K562 (cell line): ENCODE data around the gene RNF214. TPM values are rescaled to one million over a fixed set of nuclear protein-coding genes. Genes with fewer than 3 reads are reported as not detected.

Experiments
- ATAC-seq: fragments of 200-7000 bp; cut with Tn5 transposase; 3 replicates; pipeline ENCODE4 v1.9.1; 2020; ENCODE audit warnings: moderate library complexity
- BruUV-seq: library from RNA; stranded (reverse); fragments of 400-500 nt; replicated peaks from 2 replicates; lab custom pipeline; 2021; lab: Mats Ljungman, UMichigan
- CTCF ChIA-PET: fragments of 300-600 bp; formaldehyde crosslinking; extraction: SDS; loops from one replicate; lab custom pipeline; 2021; ENCODE audit warnings: low intra/inter-chr PET ratio; lab: Yijun Ruan, JAX
- POLR2A ChIA-PET: fragments of 300-600, 350-650 bp; sonication (Branson Sonifier 250); formaldehyde crosslinking; extraction: SDS; loops from one replicate; lab custom pipeline; 2021; ENCODE audit warnings: antibody characterized with exemption, inconsistent platforms; lab: Yijun Ruan, JAX
- DNase-seq, 4 experiments: peaks; one replicate each; pipeline versions ENCODE4 v3.0.0 to v3.0.0-alpha.2; 2011 to 2018; ENCODE audit warnings: low spot score in 3 of 4, mixed read lengths in 3 of 4; ENCODE audit errors: extremely low read depth in 1 of 4
- FAIRE-seq: peaks from 2 replicates; lab custom pipeline; 2011; peaks lifted over from hg19 to GRCh38; lab: Jason Lieb, UNC
- H2AFZ ChIP-seq: 2 replicates; pipeline ENCODE4 v1.6.0; 2011; ENCODE audit warnings: low read depth, low read length, control low read depth, inconsistent platforms
- H3K27ac ChIP-seq: fragments of 200-600 bp; 3 replicates; pipeline ENCODE4 v1.8.0; 2011; ENCODE audit warnings: low read depth, mild to moderate bottlenecking, control low read depth, inconsistent platforms, low read length, moderate library complexity, mixed read lengths; ENCODE audit errors: extremely low read depth
- H3K27me3 ChIP-seq, 2 experiments: fragments of 300-600 bp in 1 of 2; 2 replicates in 1 of 2; 3 replicates in 1 of 2; pipeline versions ENCODE4 v1.6.0 to v1.8.0; 2011; ENCODE audit warnings: inconsistent platforms in 2 of 2, low read length in 2 of 2, mild to moderate bottlenecking in 1 of 2, mixed read lengths in 1 of 2, moderate library complexity in 1 of 2; ENCODE audit not compliant: control insufficient read depth in 2 of 2, insufficient read depth in 2 of 2
- H3K36me3 ChIP-seq: fragments of 300-600 bp; 3 replicates; pipeline ENCODE4 v1.8.0; 2011; ENCODE audit warnings: mild to moderate bottlenecking, low read length, inconsistent platforms; ENCODE audit not compliant: control insufficient read depth, insufficient read depth
- H3K4me1 ChIP-seq, 2 experiments: fragments of 200-600 bp in 1 of 2; replicated peaks in 1 of 2; 2 replicates in 1 of 2; 3 replicates in 1 of 2; pipeline versions ENCODE4 v1.5.1 to v1.8.0; 2011; ENCODE audit warnings: inconsistent platforms in 2 of 2, low read length in 2 of 2, mild to moderate bottlenecking in 1 of 2, mixed read lengths in 1 of 2, moderate library complexity in 1 of 2; ENCODE audit not compliant: control insufficient read depth in 2 of 2, insufficient read depth in 2 of 2
- H3K4me2 ChIP-seq: 2 replicates; pipeline ENCODE4 v1.6.1; 2011; ENCODE audit warnings: low read length, control low read depth, inconsistent platforms, mixed read lengths; ENCODE audit not compliant: insufficient read depth
- H3K4me3 ChIP-seq: fragments of 200-600 bp; sonication (generic), shearing (Covaris generic); 2 replicates; pipeline ENCODE4 v1.5.1; 2016; ENCODE audit warnings: control low read depth, inconsistent platforms
- H3K79me2 ChIP-seq: fragments of 200-600 bp; 3 replicates; pipeline ENCODE4 v1.8.0; 2011; ENCODE audit warnings: low read length, inconsistent platforms; ENCODE audit not compliant: control insufficient read depth, insufficient read depth
- H3K9ac ChIP-seq, 2 experiments: 2 replicates each; pipeline versions ENCODE4 v1.6.0 to v1.6.1; 2011; ENCODE audit warnings: low read depth in 2 of 2, low read length in 2 of 2, control low read depth in 1 of 2, inconsistent platforms in 1 of 2, mild to moderate bottlenecking in 1 of 2, mixed read lengths in 1 of 2; ENCODE audit not compliant: insufficient read depth in 1 of 2
- H3K9me1 ChIP-seq: one replicate; pipeline ENCODE4 v1.6.0; 2011; ENCODE audit warnings: inconsistent platforms, mild to moderate bottlenecking, low read length, moderate library complexity; ENCODE audit not compliant: control insufficient read depth, insufficient read depth
- H3K9me3 ChIP-seq: replicated peaks from 2 replicates; pipeline ENCODE4 v1.5.1; 2011; ENCODE audit warnings: low read depth, low read length, inconsistent platforms; ENCODE audit not compliant: control insufficient read depth, insufficient read depth
- H4K20me1 ChIP-seq: replicated peaks from 2 replicates; pipeline ENCODE4 v1.6.1; 2011; ENCODE audit warnings: low read length, inconsistent platforms, mixed read lengths; ENCODE audit not compliant: control insufficient read depth, insufficient read depth
- ARID1B ChIP-seq: fragments of 450-650 bp; IDR thresholded peaks from 2 replicates; pipeline ENCODE4 v1.6.1; 2016; ENCODE audit warnings: antibody characterized with exemption, mild to moderate bottlenecking, inconsistent platforms
- CBFA2T3 ChIP-seq: fragments of 450-650 bp; IDR thresholded peaks from 2 replicates; pipeline ENCODE4 v1.6.1; 2017
- DPF2 ChIP-seq: fragments of 450-650 bp; IDR thresholded peaks from 2 replicates; pipeline ENCODE4 v1.6.1; 2016
- MAFK ChIP-seq: IDR thresholded peaks from 2 replicates; pipeline ENCODE4 v1.6.1; 2011; ENCODE audit warnings: low read length, improper control_type of control experiment
- TCF3 ChIP-seq: sonication (generic); formaldehyde crosslinking; IDR thresholded peaks from 2 replicates; pipeline ENCODE4 v1.4.0; 2020; ENCODE audit warnings: mild to moderate bottlenecking, missing genetic modification reagents
- ZNF197 ChIP-seq: fragments of 200-800 bp; sonication (Bioruptor generic); IDR thresholded peaks from 2 replicates; pipeline ENCODE4 v1.6.1; 2016; ENCODE audit warnings: low read depth, missing genetic modification characterization, missing compliant biosample characterization
- WGBS: fragments of 100-300 bp; shearing (Covaris generic); methylation state at CpG from one replicate; pipeline ENCODE4 v1.1.6; 2016; ENCODE audit warnings: low coverage, mixed read lengths; ENCODE audit not compliant: insufficient coverage; ENCODE audit errors: missing lambda C conversion rate; 5-methylcytosine and 5-hydroxymethylcytosine counted together
- in situ Hi-C: fragments of 300-500 bp; cut with MboI; formaldehyde crosslinking; loops from 4 replicates; pipeline ENCODE4 v1.15.0; 2018; ENCODE audit warnings: inconsistent platforms, mixed read lengths
- intact Hi-C: fragments of 100-400 bp; cut with micrococcal nuclease; formaldehyde crosslinking; loops from 2 replicates; pipeline ENCODE4 v1.14.2; 2022
- polyA plus RNA-seq, 8 experiments: library from polyadenylated mRNA; depleted of rRNA in 4 of 8; stranded (reverse) in 5 of 8; unstranded in 3 of 8; fragments of >200 nt; fragmentation: Nextera tagmentation in 2 of 8; fragmentation: Illumina TruSeq in 1 of 8; extraction: Ambion mirVana in 2 of 8; extraction: Trizol in 1 of 8; gene quantifications; 2 replicates each; pipeline versions ENCODE4 v1.2.1 to v1.2.3, GENCODE V29; 2011 to 2014; ENCODE audit warnings: inconsistent platforms in 1 of 8, missing spikeins in 1 of 8
- total RNA-seq, 7 experiments: library from RNA; depleted of rRNA in 6 of 7; stranded (reverse); fragments of >200 nt in 6 of 7; fragmentation: Illumina TruSeq in 2 of 7; extraction: Trizol in 2 of 7; gene quantifications; 2 replicates each; pipeline versions ENCODE4 v1.2.1 to v1.2.3, GENCODE V29; 2011 to 2021; ENCODE audit warnings: low replicate concordance in 1 of 7
- TF ChIP-seq, protein P1 (sequence below): sonication (generic); formaldehyde crosslinking; IDR thresholded peaks from 2 replicates; pipeline ENCODE4 v1.8.0; 2022; ENCODE audit warnings: mild to moderate bottlenecking, missing genetic modification reagents
- TF ChIP-seq, protein P2 (sequence below): fragments of 450-650 bp; IDR thresholded peaks from 2 replicates; pipeline ENCODE4 v1.6.1; 2017; ENCODE audit warnings: antibody characterized with exemption, mild to moderate bottlenecking
- TF ChIP-seq, protein P3 (sequence below): fragments of 450-650 bp; IDR thresholded peaks from 2 replicates; pipeline ENCODE4 v1.6.1; 2018; ENCODE audit not compliant: partially characterized antibody

The RNF214 gene
- total and polyA plus RNA-seq, 9 of the 15 experiments (the other 6 are each of a cell fraction or from before 2014, with no cell fraction given): 6.6 to 24.8 (median 11.9) TPM

DNA sequence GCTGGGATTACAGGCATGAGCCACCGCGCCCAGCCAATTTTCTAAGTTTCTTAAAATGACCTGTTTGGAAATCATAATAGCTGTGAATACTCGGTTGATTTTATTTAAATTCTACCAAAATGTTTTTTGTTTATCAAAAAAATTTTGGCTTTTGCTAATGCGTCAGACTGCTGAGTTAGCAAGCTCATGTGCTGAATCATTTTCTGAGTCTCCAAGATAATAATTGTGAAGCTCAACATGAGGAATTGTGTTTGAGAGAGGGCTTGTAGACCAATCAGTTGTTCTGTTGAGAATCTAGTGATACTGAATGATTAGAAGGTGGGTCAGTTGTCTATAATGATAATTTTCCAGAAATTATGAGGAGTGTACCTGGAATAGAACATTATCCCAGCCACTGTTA is 15.9 kb downstream of the RNF214 start:
- no peak overlapping the region for H2AFZ ChIP-seq
- no peak overlapping the region for H3K9ac ChIP-seq
- peak; percentile 58; the same call in 2 of the 3 replicates for ATAC-seq
- peaks cover 59% of the 10 kb centered on the region for H3K36me3 ChIP-seq
- no peaks in the 10 kb centered on the region for H3K9me3 ChIP-seq
- no peak for FAIRE-seq
- no peaks in the 10 kb centered on the region for H3K9me1 ChIP-seq
- in situ Hi-C loops (loop anchor here (25.0 kb wide), 1 partner anchor 736 kb away; no protein-coding TSS in a partner anchor), intact Hi-C loops (no loop called here)
- H3K4me2 ChIP-seq: no peak overlapping the region
- H3K4me1 ChIP-seq: peaks cover 0 to 5% of the 10 kb centered on the region in 2 experiments; a peak in 2 of 5 replicates
- no peaks in the 10 kb centered on the region for H3K79me2 ChIP-seq
- 60% methylated on average over 4 of the region's 4 CpGs for WGBS
- no peaks in the 10 kb centered on the region for H4K20me1 ChIP-seq
- CTCF ChIA-PET: no interaction called here
- H3K27ac ChIP-seq: no peak overlapping the region
- no peaks in the 10 kb centered on the region for H3K27me3 ChIP-seq
- H3K4me3 ChIP-seq: no peak overlapping the region
- POLR2A ChIA-PET: interaction anchor here (0.7 to 1.9 kb wide), 2 partner anchors 11 to 461 kb away, joined by 3 to 6 read pairs; no protein-coding TSS in a partner anchor
- DNase-seq: peak; percentile 25 to 36 (median 32)
- no TSS peak for BruUV-seq
- TF ChIP-seq ARID1B (peak; percentile 46), TCF3 (CRISPR knock-in tag) (peak; percentile 33), ZNF197 (CRISPR knock-in tag) (no peak), MAFK (peak; percentile 80), DPF2 (peak; percentile 50; the same call in 1 of the 2 replicates), CBFA2T3 (peak; percentile 37)
- TF ChIP-seq, protein P1, sequence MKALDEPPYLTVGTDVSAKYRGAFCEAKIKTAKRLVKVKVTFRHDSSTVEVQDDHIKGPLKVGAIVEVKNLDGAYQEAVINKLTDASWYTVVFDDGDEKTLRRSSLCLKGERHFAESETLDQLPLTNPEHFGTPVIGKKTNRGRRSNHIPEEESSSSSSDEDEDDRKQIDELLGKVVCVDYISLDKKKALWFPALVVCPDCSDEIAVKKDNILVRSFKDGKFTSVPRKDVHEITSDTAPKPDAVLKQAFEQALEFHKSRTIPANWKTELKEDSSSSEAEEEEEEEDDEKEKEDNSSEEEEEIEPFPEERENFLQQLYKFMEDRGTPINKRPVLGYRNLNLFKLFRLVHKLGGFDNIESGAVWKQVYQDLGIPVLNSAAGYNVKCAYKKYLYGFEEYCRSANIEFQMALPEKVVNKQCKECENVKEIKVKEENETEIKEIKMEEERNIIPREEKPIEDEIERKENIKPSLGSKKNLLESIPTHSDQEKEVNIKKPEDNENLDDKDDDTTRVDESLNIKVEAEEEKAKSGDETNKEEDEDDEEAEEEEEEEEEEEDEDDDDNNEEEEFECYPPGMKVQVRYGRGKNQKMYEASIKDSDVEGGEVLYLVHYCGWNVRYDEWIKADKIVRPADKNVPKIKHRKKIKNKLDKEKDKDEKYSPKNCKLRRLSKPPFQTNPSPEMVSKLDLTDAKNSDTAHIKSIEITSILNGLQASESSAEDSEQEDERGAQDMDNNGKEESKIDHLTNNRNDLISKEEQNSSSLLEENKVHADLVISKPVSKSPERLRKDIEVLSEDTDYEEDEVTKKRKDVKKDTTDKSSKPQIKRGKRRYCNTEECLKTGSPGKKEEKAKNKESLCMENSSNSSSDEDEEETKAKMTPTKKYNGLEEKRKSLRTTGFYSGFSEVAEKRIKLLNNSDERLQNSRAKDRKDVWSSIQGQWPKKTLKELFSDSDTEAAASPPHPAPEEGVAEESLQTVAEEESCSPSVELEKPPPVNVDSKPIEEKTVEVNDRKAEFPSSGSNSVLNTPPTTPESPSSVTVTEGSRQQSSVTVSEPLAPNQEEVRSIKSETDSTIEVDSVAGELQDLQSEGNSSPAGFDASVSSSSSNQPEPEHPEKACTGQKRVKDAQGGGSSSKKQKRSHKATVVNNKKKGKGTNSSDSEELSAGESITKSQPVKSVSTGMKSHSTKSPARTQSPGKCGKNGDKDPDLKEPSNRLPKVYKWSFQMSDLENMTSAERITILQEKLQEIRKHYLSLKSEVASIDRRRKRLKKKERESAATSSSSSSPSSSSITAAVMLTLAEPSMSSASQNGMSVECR (CRISPR knock-in tag): no peak
- TF ChIP-seq, protein P2, sequence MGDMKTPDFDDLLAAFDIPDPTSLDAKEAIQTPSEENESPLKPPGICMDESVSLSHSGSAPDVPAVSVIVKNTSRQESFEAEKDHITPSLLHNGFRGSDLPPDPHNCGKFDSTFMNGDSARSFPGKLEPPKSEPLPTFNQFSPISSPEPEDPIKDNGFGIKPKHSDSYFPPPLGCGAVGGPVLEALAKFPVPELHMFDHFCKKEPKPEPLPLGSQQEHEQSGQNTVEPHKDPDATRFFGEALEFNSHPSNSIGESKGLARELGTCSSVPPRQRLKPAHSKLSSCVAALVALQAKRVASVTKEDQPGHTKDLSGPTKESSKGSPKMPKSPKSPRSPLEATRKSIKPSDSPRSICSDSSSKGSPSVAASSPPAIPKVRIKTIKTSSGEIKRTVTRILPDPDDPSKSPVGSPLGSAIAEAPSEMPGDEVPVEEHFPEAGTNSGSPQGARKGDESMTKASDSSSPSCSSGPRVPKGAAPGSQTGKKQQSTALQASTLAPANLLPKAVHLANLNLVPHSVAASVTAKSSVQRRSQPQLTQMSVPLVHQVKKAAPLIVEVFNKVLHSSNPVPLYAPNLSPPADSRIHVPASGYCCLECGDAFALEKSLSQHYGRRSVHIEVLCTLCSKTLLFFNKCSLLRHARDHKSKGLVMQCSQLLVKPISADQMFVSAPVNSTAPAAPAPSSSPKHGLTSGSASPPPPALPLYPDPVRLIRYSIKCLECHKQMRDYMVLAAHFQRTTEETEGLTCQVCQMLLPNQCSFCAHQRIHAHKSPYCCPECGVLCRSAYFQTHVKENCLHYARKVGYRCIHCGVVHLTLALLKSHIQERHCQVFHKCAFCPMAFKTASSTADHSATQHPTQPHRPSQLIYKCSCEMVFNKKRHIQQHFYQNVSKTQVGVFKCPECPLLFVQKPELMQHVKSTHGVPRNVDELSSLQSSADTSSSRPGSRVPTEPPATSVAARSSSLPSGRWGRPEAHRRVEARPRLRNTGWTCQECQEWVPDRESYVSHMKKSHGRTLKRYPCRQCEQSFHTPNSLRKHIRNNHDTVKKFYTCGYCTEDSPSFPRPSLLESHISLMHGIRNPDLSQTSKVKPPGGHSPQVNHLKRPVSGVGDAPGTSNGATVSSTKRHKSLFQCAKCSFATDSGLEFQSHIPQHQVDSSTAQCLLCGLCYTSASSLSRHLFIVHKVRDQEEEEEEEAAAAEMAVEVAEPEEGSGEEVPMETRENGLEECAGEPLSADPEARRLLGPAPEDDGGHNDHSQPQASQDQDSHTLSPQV: peak; percentile 40; the same call in 1 of the 2 replicates
- TF ChIP-seq, protein P3, sequence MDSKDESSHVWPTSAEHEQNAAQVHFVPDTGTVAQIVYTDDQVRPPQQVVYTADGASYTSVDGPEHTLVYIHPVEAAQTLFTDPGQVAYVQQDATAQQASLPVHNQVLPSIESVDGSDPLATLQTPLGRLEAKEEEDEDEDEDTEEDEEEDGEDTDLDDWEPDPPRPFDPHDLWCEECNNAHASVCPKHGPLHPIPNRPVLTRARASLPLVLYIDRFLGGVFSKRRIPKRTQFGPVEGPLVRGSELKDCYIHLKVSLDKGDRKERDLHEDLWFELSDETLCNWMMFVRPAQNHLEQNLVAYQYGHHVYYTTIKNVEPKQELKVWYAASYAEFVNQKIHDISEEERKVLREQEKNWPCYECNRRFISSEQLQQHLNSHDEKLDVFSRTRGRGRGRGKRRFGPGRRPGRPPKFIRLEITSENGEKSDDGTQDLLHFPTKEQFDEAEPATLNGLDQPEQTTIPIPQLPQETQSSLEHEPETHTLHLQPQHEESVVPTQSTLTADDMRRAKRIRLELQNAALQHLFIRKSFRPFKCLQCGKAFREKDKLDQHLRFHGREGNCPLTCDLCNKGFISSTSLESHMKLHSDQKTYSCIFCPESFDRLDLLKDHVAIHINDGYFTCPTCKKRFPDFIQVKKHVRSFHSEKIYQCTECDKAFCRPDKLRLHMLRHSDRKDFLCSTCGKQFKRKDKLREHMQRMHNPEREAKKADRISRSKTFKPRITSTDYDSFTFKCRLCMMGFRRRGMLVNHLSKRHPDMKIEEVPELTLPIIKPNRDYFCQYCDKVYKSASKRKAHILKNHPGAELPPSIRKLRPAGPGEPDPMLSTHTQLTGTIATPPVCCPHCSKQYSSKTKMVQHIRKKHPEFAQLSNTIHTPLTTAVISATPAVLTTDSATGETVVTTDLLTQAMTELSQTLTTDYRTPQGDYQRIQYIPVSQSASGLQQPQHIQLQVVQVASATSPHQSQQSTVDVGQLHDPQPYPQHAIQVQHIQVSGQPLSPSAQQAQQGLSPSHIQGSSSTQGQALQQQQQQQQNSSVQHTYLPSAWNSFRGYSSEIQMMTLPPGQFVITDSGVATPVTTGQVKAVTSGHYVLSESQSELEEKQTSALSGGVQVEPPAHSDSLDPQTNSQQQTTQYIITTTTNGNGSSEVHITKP: peak; percentile 70
